ENCODE results near the gene GLP1R.

Gene GLP1R

DNA sequence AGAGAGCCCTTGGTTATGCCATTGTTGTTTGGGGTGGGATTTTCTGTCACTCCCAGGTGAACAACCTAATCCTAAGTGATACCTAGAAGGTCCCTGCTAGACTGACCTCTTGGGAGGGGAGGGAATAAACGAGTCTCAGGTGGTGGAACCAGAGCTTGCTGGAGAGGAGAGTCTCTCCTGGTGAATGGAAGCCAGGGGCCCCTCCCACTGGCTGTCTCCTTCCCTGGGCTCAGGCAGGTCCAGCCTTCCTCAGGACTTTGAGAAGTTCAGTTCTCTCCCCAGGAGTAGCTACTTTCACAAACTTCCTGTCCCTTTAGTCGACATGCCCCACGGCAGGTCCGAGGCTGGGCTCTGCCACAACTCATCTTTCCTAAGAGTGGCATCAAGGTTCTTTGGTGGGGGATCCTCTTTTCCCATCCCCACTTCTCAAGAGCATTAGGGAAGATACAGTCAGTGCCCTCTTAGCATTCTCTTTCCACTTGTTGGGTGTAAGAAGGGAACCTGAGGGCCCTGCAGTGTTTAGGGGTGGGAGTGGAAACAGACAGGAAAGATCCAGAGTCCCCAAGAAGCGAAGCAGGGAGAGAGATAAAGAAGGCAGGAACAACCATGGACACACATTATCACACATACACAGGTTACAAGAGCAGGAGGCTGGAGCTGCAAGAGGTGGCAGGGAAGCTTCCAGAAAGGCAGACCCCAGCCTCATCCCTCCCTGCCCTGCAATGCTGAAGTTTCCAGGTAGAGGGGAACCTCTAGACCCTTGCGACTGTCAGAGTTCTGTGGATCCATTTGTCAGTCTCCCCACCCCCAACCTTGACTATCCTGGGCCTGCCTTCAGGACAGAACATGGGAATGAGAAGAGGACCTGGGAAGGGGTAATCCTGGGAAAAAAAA lies 900 bp upstream of the GLP1R start:
- no peak for DNase-seq

DNA sequence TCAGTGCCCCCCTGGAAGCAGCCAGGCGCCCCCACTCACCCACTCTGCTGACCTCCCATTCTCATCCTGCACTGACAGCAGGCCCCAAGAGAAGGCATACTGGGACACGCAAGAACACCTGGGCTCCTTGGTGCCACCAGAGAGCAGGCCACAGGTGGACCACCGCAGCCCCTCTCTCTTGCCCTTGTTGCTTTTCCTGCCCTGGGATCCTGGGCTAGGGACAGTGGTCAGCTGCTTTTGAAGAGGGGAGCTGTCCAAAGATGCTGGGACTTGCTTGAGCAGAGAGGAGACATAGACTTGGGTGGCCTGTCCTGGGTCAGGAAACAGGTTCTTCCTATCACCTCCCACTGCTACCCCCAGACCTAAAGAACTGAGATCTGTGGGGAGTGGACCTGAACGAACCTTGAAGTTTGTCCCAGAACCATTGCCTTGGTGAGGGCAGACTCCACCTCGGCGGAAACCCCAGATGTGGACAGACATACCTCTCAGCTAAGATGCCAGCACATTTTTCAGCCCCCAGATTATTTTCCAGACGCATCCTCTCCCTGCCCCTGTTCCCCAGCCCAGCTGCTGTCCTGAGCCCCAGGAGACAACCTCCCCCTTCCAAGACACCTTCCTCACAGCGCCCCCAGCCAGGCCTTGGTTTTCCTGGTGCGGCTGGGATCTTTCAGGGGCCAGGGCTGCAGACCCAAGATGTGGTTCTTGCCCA lies 1.1 kb downstream of the GLP1R start:
- no peak for DNase-seq

DNA sequence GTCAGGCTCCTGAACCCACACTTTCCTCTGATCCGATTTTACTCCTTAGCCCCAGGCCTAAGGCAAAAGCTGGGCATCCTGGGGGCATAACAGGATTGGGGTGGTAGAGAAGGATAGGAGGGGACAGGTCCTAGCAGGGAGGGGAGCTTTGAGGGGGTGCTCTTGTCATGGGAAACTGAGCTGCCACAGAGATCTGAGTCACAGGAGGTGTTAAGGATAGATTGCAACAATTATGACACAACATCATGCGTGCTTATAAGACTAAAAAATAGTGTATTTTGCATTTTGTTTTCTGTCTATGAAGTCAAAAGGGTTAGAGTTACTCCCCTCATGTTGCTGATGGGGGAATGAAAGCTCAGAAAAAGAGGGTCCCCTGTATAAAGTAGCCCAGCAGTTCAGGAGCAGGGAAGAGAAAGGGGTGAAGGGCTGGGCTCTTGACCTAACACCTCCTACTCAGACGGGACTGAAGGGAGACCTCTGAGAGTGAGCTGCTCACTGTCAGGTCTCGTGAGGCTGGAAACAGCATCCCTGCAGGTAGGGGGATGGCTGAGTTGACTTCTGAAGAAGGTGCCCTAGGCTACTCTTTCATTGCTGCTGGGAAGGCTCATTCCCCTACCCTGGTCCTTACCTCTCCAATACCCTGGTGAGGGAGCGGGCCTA lies 2.0 kb downstream of the GLP1R start:
- DNase-seq, result no peak

DNA sequence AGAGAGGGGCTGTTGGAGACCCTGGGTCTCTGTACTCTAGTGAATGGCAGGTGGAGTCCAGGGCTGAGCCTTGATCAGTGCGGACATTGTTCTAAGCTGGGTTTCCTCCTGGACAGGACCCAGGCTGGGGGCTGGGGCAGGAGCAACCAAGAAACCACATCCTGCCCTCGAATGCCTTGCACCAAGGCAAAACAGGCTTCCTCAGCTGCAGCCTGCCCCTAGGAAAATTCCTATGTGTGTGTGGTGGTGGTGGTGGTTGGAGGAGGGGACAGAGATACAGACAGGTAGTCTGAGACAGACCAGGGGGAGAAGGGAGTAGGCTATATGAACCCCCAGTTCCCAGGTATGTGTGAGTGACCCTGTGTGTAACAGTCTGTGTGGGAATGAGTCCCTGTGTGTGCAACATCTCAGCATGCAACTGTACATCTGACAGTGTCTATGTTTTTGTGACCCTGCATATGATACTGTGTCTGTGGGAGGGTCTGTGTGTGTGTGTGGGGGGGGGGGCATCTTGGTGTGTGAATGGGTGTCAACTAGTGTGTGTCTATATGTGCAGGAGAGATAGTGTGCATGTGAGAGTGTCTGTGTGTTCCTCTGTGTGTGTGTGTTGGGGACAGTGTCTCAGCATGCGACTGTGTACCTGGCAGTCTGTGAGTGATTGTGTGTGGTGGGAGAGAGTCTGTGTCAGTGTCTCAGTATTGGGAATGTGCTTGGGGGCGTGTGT lies 3.0 kb downstream of the GLP1R start:
- DNase-seq, result no peak

DNA sequence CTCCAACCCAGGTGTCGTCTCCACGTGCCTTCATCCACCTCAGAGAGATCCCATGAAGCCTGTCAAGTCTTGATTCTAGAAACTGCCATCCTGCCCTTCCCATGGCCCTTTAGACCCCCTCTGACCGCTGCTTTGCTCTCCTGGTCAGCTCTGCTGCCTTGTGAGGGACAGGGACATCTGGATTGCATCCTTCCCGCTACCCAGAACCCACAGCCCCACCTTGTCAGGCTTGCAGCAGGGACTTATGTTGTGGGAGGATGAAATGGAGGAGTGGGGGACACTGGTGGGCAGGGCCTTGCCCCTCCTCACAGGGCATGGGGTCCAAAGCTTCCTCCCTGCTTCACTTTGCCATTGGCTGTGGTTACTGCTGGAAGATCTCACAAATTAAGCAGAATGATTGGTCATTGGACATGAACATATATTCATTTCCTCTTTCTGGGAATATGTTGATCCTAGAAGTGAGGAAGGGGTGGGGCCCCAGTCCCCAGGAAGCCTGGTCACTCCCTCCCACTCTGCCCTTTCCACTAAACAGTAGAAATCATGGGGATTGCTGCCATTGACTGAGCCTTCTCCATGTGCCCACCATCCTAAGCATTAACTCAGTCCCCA lies 4.5 kb downstream of the GLP1R start:
- DNase-seq, result no peak

DNA sequence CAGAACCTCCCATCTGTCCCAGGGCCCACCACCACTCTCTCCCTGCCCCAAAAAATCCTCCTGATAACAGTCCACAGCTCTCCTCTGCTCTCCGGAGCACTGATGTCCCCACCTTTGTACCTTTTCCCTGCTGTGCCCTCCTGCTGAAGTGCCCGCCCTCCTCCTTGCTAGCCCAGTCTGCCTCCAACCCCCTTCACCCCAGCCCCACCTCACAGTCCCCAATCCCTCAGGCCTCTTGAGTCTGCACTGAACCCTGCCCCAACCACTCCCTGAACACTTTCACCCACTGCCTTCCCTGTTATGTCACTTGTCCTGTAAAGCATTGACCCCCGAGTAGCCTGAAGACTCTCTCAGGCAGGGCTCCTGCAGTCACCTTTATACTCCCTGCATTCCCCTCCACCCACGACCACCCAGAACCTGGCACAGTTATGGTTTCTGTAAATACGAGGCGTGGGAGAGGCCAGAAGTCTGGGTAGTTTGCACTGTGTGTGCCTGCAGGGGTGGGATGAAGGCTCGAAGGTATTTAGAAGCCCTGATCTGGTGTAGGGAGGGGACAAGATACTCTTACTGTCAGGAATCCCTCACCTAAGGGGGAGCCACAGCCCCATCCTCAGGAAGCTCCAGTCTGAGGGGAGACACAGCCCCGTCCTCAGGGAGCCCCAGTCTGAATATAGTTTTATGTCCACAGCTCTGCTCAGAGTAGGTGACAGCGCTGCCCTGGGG lies 5.4 kb downstream of the GLP1R start:
- no peak for DNase-seq

DNA sequence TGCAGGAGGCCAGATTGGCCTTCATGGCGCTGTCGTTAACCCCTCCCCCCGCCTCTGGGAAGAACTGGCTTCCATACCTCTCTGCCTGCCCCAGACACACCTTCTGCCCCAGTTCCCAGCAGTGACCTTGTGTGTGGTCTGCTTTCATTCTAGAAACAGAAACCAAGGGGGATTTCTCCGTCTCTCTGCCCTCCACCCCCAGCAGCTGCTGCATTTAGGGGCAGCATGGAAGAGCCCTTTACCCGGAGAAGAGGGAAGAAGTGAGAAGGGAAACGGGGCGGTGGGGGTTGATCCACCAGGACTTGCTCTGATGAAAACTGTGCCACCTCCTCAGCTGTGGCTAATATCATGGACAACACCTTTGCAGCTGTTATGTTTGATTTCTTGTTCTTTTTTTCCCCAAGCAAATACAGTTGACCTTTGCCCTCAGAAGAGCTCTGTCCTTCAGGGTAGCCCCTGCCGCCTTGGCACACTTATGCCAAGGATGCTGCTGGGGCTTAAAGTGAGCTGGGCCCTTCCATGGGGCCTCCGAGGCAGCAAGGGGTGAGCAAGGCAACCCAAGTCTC lies 6.1 kb downstream of the GLP1R start:
- DNase-seq, result no peak

DNA sequence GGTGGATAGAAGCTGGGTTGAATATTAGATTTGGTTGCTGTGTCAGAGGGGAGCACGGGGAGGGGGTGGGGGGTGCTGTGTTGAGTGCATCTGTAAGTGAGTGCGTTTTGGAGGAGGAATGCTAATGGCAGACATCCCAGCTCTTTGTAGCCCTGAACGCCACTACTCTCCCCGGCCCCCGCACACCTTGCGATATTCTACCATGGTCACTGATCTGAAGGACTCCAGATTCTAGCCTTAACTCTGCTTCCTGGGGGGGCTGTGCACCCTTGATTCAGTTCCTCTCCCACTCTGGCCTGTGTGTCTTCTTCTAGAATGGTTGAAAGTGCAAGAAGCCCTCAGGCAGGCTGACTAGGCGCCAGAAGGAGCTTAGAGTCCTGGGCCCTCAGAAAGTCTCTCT lies 7.1 kb downstream of the GLP1R start:
- DNase-seq, result no peak

DNA sequence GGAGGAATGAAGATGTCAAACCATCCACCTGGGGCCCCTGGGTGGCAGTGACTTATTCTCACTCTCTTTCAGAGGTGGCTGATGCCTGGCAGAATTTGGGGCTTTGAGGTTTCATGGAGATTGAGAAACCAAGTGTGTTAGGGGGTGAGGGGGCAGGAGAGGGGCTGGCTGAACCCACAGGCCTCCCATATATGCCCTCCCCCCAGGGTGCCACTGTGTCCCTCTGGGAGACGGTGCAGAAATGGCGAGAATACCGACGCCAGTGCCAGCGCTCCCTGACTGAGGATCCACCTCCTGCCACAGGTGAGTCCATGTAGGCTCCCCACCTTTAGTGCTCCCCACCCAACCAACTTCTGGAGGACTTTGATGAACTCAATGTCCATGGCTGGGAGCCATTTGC lies 7.6 kb downstream of the GLP1R start:
- DNase-seq, result no peak

DNA sequence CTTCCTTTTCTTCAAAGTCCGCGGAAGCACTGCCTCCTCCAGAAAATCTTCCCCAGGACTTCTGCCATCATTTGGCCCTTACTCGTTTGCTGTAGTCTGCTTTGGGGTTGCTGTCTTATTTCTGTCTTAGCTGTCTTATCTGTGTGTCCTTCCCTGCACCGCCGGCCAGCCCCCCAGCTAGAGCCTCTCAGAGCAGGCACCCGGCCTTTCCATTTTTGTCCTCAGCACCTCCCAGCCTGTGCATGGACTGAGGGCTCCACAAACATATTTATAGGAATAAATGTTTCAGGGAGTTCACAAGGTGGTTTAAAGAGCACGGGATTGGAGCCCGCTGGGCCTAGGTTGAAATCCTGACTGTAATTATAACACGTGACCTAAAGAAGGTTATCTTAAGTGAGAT lies 8.1 kb downstream of the GLP1R start:
- DNase-seq, result no peak

DNA sequence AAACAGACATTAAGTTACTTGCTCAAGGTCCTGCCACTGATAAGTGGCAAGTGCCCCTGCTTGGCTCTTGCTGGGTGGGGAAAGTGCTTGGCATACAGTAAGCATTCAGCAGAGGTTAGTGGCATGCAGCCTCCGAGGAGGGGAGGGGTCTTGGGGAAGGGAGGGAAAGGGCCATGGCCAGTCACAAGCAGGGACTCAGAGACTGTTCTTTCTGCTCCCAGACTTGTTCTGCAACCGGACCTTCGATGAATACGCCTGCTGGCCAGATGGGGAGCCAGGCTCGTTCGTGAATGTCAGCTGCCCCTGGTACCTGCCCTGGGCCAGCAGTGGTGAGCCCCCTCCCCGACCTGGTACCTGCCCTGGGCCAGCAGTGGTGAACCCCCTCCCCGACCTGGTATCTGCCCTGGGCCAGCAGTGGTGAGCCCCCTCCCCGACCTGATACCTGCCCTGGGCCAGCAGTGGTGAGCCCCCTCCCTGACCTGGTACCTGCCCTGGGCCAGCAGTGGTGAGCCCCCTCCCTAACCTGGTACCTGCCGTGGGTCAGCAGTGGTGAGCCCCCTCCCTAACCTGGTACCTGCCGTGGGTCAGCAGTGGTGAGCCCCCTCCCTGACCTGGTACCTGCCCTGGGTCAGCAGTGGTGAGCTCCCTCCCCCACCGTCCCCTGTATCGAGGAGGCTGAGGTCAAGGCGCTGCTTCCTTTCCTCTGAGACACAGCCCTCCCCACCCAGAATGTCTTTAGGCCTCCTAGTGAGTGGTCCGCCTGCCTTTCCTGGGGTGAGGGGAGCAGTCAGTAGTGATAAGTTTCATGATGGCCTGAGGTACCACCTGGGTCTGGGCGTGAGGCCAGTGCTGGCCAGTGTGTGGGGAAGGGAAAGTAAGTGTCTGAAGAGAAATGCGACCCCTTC lies 8.9 kb downstream of the GLP1R start:
- DNase-seq, result no peak

DNA sequence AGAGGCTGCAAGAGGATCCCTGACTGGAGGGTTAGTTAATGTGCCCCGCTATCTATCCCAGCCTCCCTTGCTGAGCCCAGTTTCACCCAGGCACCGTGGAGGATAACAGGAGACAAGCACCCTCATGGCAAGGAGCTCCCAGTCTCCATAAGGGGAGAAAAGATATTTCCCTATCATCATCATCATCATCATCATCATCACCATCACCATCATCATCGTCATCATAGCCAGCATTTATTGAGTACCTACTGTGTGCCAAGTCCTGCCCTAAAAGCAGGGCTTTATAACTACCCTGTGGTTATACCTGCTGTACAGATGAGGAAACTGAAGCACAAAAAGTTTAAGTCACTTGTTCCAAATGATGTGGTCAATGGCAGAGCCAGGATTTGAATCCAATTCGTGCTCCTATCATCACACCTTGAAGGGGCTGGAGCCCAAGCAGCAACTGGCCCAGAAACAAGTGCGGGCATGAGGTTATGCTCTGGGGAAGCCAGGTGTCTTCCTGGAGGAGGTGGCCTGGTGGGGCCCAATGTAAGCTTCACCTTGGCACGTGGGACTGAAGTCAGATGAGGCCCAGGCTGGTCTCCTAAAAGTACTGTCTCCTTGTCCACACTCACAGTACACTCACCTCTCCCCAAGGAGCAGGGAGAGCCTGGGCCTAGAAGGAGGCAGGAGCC lies 10.0 kb downstream of the GLP1R start:
- DNase-seq, result no peak

DNA sequence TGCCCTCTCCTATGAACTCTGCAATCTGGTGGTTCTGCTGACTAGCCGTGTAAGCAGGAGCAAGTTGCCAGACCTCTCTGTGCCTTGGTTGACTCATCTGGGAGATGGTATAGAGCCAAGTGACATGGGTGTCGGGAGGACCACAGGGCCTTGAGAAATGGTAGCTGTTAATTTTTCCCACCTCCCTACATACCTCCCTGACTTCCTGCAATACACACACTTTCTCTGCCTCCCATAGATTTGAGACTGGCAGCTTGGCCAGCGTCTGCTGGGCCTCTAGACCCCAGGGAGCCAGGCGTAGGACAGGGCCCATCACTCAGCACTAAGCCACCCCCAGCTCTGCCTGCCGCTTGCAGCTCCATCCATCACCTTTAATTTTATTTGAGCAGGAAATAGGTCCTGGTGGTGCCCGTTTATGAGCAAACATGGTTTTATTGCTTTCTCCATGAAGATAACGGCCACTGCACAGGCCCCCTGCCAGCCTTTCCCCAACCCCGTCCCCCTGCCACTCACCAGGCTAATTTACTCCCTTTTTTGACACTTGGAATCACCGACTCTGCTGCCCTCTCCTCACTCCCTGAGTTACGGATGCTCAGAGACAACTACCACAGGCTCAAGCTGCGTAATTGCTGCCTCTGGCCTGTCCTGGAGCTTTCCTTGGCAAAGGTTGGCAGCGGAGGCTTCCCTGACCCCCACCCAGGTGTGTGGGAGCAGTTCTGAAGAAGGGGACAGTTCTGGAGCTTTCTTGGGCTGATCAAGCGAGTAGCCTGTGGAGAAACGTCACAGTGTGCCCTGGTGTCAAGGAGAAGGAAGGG lies 11.1 kb downstream of the GLP1R start:
- no peak for DNase-seq

DNA sequence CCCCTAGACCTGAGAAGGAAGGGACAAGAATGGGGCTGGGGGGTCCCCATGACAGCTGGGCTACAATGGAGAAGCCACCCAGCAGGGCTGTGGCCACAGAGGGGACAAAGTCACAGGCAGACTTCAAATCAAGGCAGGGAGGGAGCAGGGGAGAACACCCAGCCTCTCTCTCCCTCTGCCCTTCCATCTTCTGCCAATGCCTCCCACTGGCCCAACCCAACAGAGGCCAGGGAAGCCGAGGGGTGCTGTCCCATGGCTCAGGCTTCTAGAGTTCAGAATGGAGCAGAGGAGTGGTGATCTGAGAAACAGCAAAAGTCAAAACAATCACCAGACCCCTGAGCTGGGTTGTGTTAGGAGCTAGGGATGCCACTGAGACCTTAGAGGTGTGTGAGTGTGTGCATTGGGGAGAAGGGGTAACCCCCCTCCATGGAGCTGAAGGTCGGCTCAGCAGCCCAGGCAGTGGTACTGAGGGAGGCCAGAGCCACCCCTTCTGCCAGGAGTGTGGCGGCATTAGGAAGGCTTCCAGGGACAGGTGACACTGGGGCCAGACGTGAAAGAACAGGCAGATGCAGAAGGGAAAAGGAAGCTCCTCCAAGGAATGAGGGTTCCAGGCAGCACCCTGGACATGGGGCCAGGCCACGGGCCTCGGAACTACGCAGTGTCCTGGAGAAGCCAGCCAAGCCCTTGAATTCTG lies 12.0 kb downstream of the GLP1R start:
- DNase-seq, result no peak

DNA sequence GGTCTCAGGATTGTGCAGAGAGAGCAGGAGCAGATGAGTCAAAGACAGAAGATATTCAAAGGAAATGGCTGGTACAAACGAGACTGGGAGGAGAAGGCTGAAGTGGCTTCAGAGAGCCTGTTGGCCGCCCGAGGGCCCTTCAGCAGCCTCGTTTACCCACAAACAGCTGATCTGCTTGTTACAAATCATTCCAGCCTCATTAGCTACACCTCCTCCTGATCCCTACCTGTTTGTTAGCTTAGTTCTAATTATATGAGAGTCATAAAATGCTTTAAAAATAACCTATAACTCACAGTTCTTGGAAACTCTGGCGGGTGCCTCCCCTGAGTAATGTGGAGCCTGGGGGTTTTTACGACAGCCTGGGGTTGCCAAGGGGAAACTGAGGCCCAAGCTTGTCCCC lies 12.6 kb downstream of the GLP1R start:
- no peak for DNase-seq

DNA sequence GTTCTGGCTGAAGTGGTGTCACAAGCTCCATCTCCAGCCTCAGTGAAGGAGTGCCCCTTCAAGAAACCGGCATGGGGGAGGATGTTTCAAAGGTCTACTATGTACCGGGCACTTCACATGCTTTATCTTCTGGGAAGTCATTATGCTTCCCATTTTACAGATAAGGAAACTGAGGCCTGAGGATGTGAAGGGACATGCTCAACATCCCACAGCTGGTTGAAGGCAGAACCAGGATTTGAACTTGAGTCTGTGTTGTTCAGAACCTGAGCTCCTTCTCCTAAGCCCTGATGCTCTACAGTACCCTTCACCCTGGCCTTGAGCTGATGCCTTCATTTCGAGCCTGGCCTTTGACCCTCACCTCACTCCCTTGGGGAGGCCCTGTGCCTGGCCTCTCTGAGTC lies 13.0 kb downstream of the GLP1R start:
- DNase-seq, result no peak

DNA sequence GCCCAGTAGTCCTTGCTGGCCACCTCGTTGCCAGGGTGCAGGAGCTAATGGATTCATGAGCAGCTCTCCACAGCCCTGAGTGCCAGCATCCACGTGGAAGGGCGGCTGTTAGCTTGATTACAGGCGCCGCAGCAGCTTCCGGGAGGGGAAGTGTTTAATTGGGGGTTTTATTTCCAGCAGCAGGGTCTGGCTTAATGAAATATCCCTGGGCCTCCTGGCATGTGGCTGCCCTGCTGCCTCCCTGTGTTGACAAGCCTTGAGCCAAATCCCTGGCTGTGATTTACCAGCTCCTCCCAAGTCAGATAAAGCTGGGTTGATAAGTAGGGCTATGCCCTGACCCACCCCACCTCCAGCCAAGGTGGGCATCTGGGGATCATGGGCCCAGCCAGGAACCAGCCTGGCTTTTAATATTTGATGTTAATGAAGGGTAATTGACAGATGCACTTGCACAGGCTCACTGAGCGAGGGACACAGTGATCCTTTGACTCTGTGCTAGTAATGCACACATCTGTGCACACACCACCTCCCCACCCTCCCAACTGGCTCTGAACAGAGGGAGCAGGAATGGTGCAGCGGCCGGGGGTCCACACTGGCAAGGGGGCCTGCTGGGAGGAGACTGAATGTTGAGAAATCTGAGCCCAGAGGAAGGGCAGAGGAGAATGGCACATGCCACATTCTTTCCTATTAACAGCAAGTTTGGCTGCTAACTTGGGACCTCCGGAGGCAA lies 13.6 kb downstream of the GLP1R start:
- no peak for DNase-seq

DNA sequence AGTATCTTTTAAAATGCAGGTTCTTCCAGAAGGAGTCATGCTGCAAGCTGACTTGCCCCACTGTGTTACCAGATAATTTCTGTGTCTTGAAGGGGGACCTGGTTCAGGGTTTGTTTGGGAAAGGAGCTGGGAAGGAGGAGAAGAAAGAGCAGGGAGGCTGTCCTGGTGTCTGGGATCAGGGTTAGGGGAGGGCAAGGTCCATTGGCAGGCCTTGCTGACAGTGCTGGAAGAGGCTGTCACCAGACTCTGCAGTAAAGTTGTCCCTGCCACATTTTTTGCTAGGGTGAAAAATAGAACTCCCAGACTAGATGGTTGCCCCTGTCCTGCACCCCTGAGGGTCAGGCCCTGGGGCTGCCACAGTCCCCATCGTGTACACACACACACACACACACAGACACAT lies 14.9 kb downstream of the GLP1R start:
- DNase-seq, result no peak
